HT1080 (cell line): ENCODE data around the gene RUNX2. TPM values are rescaled to one million over a fixed set of nuclear protein-coding genes. Genes with fewer than 3 reads are reported as not detected.

ENCODE experiments used
- DNase-seq: peaks from one replicate; pipeline ENCODE4 v3.0.0-alpha.2; 2015; ENCODE audit warnings: low read depth
- total RNA-seq: library from RNA; depleted of rRNA; stranded (reverse); fragments of >200 nt; shearing (Covaris generic); gene quantifications from 2 replicates; pipeline ENCODE4 v1.2.3, GENCODE V29; 2014

RUNX2 gene
- total RNA-seq, 1 experiment from 2014 or later: 4.1 TPM

DNA sequence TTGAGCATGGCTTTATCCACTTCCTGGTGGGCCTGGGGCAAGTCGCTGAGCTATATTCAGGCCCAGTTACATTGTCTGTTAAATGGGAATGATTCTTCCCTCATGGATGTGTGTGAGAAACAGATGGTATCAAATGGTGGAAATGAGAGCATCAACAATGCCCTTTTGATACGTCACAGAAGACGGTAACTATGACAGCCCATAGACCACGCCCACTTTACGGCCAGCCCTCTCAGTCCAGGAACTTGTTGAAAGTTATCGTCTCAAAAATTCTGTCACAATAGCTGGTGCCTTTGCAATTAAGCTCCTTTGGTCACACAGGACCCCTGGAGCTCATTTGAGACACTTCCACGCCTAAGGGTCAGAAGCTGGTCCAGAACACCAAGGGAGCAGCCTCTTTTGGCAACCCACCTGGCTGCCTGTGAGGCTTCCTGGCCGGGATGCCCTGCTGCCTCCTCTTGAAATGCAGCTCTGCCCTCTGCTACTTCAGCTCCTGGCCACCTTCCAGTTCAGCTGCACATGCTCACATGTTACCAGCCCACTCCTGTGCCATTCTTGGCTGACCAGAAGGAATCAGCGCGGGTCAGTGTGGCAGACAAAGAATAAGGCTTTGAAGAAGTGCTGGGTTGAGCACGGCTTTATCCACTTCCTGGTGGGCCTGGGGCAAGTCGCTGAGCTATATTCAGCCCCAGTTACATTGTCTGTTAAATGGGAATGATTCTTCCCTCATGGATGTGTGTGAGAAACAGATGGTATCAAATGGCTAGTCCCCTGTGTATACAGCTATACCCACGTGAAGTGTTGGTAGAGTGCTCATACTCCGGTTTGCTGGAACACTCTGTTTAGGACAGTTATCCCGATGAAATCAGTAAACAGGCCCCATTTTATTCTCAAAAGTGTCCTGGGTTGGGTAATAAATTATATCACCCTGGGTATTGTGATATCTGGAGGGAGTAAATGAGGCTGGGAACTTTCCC is 248.8 kb downstream of the RUNX2 start:
- DNase-seq: no peak

GRCh38 chr6:45577836-45578504 is 249.8 kb downstream of the RUNX2 start:
- no peak for DNase-seq

- DNase-seq: no peak
These were observed 256.0 kb downstream of the RUNX2 start for GRCh38 chr6:45584127-45584526.

DNA sequence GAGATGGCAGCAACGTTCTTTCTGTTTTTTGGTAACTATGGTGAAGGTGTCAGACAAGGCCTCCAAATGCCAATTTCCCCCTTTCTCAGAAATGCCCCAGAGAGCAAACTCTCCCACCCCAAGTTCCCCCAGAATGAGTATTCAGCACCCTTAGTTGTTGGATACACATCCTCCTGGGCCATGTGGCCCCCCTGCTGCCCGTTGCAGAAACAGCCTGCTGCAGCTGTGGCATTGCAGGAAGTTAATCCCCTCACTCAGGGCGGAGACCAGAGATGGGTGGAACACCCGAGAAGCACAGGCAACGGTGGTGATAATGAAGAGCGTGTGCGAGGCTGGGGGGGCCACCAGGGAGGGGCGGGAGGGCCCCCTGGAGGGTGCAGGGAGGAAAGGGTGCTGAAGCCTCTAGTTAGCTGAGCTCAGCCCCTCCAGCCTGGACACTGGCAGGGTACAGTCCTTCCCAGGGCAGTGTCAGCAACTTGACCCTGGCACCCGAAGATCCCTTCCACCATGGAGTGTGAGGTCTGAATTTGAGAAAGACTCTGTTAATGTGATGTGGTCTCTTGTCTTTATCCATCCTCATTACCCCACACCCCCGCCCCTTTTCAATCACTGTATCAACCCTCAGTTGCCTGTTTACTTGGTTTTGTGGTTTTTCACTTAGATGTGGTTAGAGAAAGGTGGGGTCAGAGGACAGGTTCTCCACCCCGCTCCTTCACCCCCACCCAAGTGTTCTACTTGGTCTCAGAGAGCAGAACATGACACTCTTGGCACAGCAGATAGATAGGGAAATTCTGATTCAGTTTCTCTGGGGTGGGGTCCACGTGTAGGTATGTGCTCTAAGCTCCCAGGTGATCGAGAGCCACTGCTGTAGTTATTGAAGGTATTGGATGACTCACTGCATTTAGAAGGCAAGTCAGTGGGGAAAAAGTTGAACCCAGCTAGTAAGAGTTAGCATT is 258.4 kb downstream of the RUNX2 start:
- no peak for DNase-seq

DNA sequence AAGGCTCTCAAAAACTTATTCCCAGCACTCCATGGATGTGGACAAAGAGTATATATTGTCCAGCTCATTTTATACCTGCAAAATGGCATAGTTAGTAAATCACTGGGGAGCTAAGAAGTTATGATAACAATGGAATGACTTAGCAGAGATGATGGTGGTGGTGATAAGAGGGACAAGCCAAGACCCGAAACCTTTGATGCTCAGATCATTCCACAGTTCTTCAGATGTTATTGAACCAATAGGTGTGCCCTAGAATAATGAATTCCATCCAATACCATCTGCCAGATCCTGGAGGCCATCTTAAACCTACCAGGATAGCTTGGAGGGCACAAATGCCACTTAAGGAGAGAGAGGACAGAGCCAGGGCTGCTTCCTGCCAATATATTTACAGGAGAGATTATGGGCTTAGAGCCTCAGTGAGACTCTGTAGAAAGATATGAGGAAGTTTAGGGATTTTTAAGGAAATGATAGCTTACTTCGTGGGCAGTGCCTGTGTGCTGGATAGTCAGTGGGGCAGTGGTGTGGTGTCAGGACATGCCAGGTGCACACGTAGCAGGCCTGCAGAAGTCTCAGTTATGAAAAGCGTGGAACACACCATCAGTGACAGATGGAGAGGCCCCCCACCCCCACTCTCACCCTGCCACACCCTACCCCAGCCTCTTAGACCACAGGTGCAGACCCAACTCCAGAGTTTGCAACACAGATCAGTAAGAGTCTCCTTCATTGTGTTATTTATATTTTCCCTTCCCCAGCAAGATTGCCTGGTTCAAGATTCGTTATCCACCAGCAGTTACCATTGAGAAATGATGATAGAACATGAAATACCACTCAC is 259.3 kb downstream of the RUNX2 start:
- no peak for DNase-seq

- no peak for DNase-seq
These were observed 261.2 kb downstream of the RUNX2 start for GRCh38 chr6:45589367-45589766.

DNA sequence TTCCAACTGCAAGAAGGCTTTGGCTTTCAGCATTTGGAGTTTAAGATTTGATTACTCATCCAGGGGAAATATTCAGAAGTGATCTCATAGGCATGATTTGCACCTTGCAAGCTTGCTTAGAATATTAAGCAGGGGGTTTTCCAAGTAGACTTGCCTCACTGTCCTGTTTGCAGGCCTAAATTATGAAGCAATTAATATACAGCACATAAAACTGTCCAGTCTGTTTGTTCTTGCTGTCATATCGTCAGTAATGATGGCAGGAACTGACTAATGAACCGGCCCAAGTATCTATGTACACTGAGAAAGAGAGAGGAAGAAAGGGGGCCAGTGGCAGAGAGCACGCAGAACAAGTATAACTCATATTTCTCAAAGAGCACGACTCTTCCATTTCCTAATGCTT is 262.1 kb downstream of the RUNX2 start:
- peak; percentile 57 for DNase-seq

GRCh38 chr6:45590696-45591184 is 262.6 kb downstream of the RUNX2 start:
- no peak for DNase-seq

GRCh38 chr6:45591306-45591705 is 263.2 kb downstream of the RUNX2 start:
- peak; percentile 16 for DNase-seq

- DNase-seq: no peak
These were observed 263.8 kb downstream of the RUNX2 start for GRCh38 chr6:45591890-45592289.

DNA sequence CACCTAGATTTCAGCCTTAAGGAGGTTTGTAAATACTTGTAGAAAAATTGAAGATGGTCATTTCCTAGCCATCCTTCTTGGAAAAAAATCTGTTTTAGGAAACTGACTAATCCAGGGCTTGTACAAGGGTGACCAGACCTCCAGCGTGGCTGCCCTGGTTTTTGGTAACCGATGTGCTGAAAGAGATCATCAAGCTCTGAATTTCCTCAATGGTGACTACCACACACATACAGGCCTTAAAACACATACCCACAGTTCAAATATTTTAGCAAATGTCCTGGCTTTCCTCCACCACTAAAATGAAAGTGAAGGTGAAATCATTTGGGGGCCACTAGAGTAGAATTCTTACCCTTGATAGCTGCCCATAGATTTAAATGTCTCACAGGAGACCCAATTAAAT is 264.9 kb downstream of the RUNX2 start:
- no peak for DNase-seq

- no peak for DNase-seq
These were observed 267.1 kb downstream of the RUNX2 start for GRCh38 chr6:45595010-45595851.

GRCh38 chr6:45597424-45597823 is 269.3 kb downstream of the RUNX2 start:
- DNase-seq: no peak

DNA sequence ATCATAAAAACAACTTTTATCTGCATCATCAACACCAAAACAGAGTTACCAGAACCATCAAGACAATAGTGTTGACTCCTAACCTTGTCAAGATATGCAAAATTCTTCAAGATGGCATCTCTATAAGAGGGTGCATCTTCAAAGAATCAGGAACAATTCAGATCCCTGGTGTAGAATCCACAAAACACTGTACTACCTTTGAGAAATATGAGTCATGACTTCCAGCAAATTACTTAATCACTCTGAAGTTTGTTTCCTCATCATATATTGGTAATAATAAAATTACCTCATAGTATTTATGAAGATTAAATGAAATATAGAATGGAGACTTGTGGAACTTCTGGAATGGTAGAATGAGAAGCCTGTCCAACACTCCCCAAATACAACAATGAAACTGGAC is 270.9 kb downstream of the RUNX2 start:
- no peak for DNase-seq

- no peak for DNase-seq
These were observed 277.8 kb downstream of the RUNX2 start for GRCh38 chr6:45605971-45606370.

- no peak for DNase-seq
These were observed 278.8 kb downstream of the RUNX2 start for GRCh38 chr6:45606831-45607400.

DNA sequence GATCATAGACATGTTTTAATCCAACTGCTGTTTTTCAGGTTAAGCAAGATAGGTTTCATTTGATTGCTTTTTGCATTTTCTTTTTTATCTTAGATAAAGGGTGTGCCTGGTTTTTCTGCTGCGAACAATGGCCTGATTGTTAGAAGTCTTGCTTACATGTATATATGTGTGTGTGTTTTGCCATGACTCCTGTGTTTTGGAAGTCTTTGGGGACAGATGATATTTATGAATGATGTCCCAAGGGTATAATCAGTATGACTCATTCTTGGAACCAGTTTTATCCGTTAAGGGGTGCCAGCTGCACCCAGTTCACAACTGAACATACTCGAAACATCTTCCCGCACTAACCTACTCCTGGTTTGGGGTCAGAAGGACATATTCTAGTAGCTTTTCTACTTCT is 279.7 kb downstream of the RUNX2 start:
- DNase-seq: peak; percentile 46

DNA sequence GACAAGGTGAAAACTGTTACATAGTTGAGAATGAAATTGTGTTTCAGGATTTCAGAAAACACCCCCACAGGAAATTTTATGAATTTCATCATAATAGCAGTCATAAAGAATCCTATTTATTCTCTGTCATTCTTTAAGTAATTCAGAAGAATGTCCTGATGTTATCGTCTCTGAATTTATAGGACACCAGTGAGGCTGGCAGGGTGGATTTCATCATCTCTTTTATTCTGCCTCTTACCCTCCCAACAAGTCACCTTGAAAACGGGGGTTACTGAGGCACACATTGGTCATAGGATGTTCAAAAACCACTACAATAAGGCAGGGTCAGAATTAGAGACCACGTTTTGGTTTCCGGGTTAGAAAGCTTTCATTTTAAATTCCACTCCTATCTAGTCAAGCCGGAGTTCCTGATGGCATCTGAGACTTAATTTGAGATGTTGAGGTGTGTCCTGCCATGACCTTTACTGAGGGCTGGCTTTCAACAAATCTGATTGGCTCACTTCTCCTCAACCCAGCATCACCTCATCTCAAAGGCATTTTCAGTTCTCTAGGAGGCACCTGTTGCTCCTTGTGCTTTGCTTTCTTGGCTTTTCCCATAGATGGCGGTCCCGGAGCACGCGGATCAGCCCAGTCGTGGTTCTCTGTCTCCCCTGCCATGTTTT is 280.3 kb downstream of the RUNX2 start:
- DNase-seq: peak; percentile 91
